PC-9 (cell line): ENCODE measurements around the gene TEDC2.

Source experiments
- EZH2 ChIP-seq: fragments of 200-600 bp; sonication (generic); IDR thresholded peaks from 2 replicates; pipeline ENCODE4 v1.8.0; 2017; ENCODE audit warnings: antibody characterized with exemption, low read depth
- TF ChIP-seq, protein P1 (sequence below): fragments of 200-600 bp; sonication (generic); conservative IDR thresholded peaks from 2 replicates; pipeline ENCODE4 v1.6.1; 2017; ENCODE audit warnings: mixed run types, antibody characterized with exemption, mild to moderate bottlenecking, moderate library complexity

DNA sequence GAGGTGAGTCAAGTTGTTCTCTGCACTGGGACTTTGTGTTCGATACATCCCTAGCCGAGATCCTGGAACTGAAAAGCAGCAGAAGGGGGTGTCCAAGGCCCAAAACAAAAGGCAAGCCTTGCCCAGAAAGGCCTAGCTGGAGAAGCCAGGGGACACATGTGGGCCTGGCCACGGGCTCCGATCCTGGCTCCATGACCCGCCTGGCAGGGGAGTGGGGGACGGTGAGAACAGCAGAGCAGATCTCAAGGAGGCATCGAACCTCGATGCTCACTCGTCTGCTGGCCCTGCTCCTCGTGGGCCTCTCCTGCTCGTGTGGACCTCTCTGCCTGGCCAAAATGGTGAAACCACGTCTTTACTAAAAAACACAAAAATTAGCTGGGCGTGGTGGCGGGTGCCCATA lies 21.8 kb upstream of the TEDC2 start:
- TF ChIP-seq, protein P1, sequence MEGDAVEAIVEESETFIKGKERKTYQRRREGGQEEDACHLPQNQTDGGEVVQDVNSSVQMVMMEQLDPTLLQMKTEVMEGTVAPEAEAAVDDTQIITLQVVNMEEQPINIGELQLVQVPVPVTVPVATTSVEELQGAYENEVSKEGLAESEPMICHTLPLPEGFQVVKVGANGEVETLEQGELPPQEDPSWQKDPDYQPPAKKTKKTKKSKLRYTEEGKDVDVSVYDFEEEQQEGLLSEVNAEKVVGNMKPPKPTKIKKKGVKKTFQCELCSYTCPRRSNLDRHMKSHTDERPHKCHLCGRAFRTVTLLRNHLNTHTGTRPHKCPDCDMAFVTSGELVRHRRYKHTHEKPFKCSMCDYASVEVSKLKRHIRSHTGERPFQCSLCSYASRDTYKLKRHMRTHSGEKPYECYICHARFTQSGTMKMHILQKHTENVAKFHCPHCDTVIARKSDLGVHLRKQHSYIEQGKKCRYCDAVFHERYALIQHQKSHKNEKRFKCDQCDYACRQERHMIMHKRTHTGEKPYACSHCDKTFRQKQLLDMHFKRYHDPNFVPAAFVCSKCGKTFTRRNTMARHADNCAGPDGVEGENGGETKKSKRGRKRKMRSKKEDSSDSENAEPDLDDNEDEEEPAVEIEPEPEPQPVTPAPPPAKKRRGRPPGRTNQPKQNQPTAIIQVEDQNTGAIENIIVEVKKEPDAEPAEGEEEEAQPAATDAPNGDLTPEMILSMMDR: no peak
- no peak for TF ChIP-seq EZH2
